Measurements from ENCODE around the gene GID8. TPM values are rescaled to one million over a fixed set of nuclear protein-coding genes. Genes with fewer than 3 reads are reported as not detected.

The GID8 gene
- total and polyA plus RNA-seq, 11 donors, result 6.2 to 22.2 (median 15.9) TPM

GRCh38 chr20:62975812-62976508 lies 38.0 kb downstream of the GID8 start:
- no peak overlapping the region for H3K4me3 ChIP-seq
- DNase-seq, result no peak
- TF ChIP-seq CTCF (IDR thresholded peaks at IDR 0.05), result no peak
- TF ChIP-seq POLR2A (IDR thresholded peaks at IDR 0.05), result no peak
- H3K27me3 ChIP-seq, result peaks cover 40 to 88% (median 66%) of the 10 kb centered on the region in 9 donors
- WGBS, 4 donors, result 62 to 78% (median 67%) methylated on average over 7 to 9 of the region's 9 CpGs
- no peaks in the 10 kb centered on the region for H3K36me3 ChIP-seq
- intact Hi-C loops (cut with DNase I), result no loop called here
- no peaks in the 10 kb centered on the region for H3K9me3 ChIP-seq
- no peak for ATAC-seq
- no peak overlapping the region for H3K27ac ChIP-seq
- peaks cover 0 to 12% (median 5%) of the 10 kb centered on the region in 12 donors for H3K4me1 ChIP-seq

- 75 to 86% (median 85%) methylated on average over 15 to 16 of the region's 16 CpGs for WGBS, 4 donors
- no peak overlapping the region for H3K4me3 ChIP-seq
- H3K4me1 ChIP-seq, result peaks cover 0 to 12% (median 5%) of the 10 kb centered on the region in 12 donors
- ATAC-seq (no peak), DNase-seq (no peak)
- TF ChIP-seq CTCF (IDR thresholded peaks at IDR 0.05) (no peak), POLR2A (IDR thresholded peaks at IDR 0.05) (no peak)
- H3K27me3 ChIP-seq, result peaks cover 41 to 94% (median 66%) of the 10 kb centered on the region in 9 donors
- H3K9me3 ChIP-seq, result no peaks in the 10 kb centered on the region
- H3K36me3 ChIP-seq, result no peaks in the 10 kb centered on the region
- no peak overlapping the region for H3K27ac ChIP-seq
- intact Hi-C loops (cut with DNase I), result no loop called here
These were observed 38.9 kb downstream of the GID8 start for GRCh38 chr20:62976886-62977285.

GRCh38 chr20:62977613-62978560 lies 39.9 kb downstream of the GID8 start:
- Histone ChIP-seq H3K27ac (no peak overlapping the region), H3K27me3 (peaks cover 38 to 98% (median 66%) of the 10 kb centered on the region in 9 donors), H3K4me1 (peaks cover 0 to 7% (median 1%) of the 10 kb centered on the region in 12 donors), H3K36me3 (no peaks in the 10 kb centered on the region), H3K4me3 (no peak overlapping the region), H3K9me3 (no peaks in the 10 kb centered on the region)
- 68 to 79% (median 73%) methylated on average over 25 to 38 of the region's 38 CpGs for WGBS, 4 donors
- TF ChIP-seq CTCF (IDR thresholded peaks at IDR 0.05), result no peak
- no peak for TF ChIP-seq POLR2A (IDR thresholded peaks at IDR 0.05)
- DNase-seq, result no peak
- ATAC-seq, result no peak
- intact Hi-C loops (cut with DNase I), result no loop called here

GRCh38 chr20:62978561-62978943 lies 40.6 kb downstream of the GID8 start:
- Histone ChIP-seq H3K27ac (no peak overlapping the region), H3K4me1 (no peaks in the 10 kb centered on the region), H3K4me3 (no peak overlapping the region), H3K27me3 (peaks cover 32 to 98% (median 60%) of the 10 kb centered on the region in 9 donors), H3K9me3 (no peaks in the 10 kb centered on the region), H3K36me3 (no peaks in the 10 kb centered on the region)
- no peak for ATAC-seq
- DNase-seq, result no peak
- TF ChIP-seq CTCF (IDR thresholded peaks at IDR 0.05) (no peak), POLR2A (IDR thresholded peaks at IDR 0.05) (no peak)
- intact Hi-C loops (cut with DNase I), result no loop called here
- 59 to 71% (median 59%) methylated on average over 13 of the region's 13 CpGs; no CpG with 5 or more reads in 1 of the 4 donors for WGBS, 4 donors
